ENCODE measurements around the gene KIAA1755.

The KIAA1755 gene

GRCh38 chr20:38247166-38247509 is 13.4 kb downstream of the KIAA1755 start:
- TF ChIP-seq, protein P1, sequence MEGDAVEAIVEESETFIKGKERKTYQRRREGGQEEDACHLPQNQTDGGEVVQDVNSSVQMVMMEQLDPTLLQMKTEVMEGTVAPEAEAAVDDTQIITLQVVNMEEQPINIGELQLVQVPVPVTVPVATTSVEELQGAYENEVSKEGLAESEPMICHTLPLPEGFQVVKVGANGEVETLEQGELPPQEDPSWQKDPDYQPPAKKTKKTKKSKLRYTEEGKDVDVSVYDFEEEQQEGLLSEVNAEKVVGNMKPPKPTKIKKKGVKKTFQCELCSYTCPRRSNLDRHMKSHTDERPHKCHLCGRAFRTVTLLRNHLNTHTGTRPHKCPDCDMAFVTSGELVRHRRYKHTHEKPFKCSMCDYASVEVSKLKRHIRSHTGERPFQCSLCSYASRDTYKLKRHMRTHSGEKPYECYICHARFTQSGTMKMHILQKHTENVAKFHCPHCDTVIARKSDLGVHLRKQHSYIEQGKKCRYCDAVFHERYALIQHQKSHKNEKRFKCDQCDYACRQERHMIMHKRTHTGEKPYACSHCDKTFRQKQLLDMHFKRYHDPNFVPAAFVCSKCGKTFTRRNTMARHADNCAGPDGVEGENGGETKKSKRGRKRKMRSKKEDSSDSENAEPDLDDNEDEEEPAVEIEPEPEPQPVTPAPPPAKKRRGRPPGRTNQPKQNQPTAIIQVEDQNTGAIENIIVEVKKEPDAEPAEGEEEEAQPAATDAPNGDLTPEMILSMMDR (IDR thresholded peaks at IDR 0.05), result no peak

GRCh38 chr20:38246357-38247165 is 14.0 kb downstream of the KIAA1755 start:
- TF ChIP-seq, protein P1 (IDR thresholded peaks at IDR 0.05), result no peak

DNA sequence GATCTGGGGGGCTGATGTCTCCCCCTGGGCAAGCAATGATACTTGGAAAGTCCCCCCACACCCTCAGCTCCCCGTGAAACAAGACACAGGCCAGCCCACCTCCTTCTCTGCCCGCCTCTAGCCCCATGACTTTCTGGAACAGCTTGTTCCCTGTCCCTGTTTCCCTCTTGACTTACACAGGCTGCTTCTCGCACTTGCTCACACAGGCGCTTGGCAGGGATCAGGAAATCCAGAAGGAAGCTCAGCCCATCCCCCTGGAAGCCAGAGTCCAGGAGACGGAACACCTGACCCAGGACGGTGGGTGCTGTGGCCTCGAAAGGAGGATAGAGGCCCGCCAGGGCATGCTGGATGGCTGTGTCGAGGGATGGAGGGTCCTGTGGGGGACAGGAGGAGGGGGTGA is 14.8 kb downstream of the KIAA1755 start:
- TF ChIP-seq, protein P1 (IDR thresholded peaks at IDR 0.05), result no peak

- TF ChIP-seq, protein P1 (IDR thresholded peaks at IDR 0.05), result no peak
Observed at GRCh38 chr20:38243709-38244020, 16.9 kb downstream of the KIAA1755 start.

- TF ChIP-seq, protein P1 (IDR thresholded peaks at IDR 0.05), result peak; percentile 79
Observed at GRCh38 chr20:38242848-38243708, 17.5 kb downstream of the KIAA1755 start.

DNA sequence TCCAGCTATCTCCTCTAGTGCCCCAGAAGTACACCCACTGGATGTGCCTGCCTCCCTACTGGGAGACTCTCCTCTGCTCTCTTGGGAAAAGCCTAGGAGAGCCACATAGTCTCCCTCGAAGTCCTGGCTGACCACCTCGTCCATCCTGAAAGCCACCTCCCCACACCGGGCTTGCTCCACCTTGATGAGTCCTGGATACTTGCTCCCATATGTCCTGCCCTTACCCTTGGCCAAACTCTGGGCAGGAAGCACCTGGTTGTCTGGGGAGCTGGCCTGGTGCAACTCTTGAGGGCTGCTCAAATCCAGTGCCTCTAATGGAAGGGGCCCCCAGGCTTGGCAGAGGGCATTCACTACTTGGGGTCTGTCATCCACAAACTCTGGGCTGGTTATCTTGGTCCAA is 19.3 kb downstream of the KIAA1755 start:
- TF ChIP-seq, protein P1 (IDR thresholded peaks at IDR 0.05), result no peak

DNA sequence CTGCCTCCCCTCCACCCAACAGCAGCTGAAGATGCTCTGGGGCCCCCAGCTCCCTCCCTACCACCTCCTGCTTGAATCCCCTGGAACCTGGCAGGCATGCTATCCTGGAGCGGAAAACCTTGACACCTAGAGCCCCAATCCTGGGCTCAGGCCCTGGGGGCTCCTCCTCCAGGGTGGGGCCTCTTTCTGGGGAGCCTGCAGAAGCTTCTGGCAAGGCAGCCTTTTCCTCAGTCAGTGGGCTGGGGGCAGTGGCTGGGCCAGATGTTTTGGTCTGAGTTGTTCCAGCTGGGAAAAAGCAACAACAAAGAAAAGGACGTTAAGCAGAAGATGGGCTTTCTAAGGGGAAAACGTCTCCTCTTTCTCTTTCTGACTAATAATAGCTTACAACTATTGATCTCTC is 21.1 kb downstream of the KIAA1755 start:
- TF ChIP-seq, protein P1 (IDR thresholded peaks at IDR 0.05), result no peak
